GM19025 (cell line): ENCODE data around the gene GGT1.
"Not testable (repeated sequence)": the region's sequence is repeated elsewhere in the genome, so short reads cannot be mapped to it uniquely, and the experiment has no call there.

Experiments used
- ATAC-seq: cut with Tn5 transposase; IDR thresholded peaks from one replicate; pipeline ENCODE4 v1.9.1; 2021; ENCODE audit warnings: mild to moderate bottlenecking, low read depth, moderate library complexity; ENCODE audit not compliant: unreplicated experiment

Gene GGT1

DNA sequence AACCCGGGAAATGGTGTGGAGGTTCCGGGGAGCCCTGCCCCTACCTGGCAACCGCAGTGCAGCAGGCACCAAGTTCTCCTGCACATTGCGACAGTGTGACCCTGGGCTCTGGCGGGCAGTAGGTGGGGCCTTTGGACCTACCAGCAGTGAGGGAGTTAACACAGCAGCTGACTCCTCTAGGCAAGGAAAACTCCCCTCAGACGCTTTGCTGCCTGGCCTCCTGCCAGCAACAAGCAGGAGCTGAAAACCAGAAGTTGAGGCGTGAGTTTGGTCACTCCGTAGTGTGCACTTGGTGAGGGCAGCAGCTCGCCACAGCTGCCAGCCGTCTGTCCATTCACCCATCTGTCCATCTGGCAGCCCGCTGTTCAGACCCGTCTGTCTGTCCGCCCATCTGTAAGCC, 29.6 kb downstream of the GGT1 start:
- ATAC-seq, result not testable (repeated sequence)

DNA sequence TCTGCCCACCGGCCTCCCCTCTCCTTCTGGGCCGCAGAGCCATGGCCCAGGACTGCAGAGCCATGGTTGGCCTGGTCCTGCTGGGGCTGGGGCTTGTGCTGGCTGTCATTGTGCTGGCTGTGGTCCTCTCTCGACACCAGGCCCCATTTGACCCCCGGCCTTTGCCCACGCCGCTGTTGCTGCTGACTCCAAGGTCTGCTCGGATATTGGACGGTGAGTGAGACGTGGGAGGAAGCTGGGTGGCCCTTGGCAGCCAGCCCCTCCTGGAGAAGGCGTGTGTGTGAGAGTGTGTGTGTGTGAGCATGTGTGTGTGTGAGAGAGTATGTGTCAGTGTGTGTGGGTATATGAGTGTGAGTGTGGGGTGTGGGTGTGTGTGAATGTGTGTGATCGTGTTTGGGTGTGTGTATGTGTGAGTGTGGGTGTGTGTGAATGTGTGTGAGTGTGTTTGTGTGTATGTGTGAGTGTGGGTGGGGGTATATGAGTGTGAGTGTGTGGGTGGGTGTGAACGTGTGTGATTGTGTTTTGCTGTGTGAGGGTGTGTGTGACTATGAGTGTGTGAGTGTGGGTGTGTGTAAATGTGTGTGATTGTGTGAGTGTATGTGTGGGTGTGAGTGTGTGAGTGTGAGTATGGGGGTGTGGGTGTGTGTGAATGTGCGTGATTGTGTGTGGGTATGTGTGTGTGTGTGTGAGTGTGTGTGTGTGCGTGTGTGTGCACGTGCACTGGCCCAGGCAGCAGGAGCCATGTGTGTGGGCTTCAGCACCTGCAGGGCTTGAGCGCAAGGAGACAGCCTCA, 30.4 kb downstream of the GGT1 start:
- ATAC-seq, result not testable (repeated sequence)

DNA sequence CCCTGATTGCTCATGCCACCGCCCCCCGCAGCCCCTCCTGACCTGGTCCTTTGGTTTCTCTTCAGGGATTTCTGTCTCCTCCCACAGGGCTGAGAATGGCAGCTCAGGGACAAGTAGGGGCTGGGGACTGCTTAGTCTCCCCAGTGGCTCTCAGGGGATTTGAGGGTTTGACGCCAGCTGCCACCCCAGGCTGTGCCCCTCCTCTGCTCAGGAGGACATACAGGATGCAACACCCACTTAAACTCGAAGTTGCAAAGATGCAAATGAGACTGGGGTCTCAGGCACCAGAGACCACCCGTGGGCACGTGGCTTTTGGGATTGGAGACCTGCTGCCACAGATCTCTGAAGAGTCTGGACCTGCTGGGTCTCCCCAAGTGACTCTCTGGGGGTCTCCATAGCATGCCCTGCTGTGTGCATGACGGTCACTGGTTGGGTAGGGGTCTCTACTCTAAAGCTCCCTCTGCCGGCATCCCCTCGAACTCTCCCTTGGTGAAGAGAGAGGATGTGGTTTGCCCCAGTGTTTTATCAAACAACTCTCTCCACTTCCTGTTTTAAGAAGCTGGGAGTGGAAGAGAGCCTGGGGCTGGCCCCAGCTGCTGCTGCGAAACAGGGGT, 31.9 kb downstream of the GGT1 start:
- ATAC-seq, result not testable (repeated sequence)

- not testable (repeated sequence) for ATAC-seq
Measured at GRCh38 chr22:24636513-24636912, 33.5 kb downstream of the GGT1 start.

GRCh38 chr22:24642307-24642706, 39.3 kb downstream of the GGT1 start:
- ATAC-seq, result not testable (repeated sequence)

DNA sequence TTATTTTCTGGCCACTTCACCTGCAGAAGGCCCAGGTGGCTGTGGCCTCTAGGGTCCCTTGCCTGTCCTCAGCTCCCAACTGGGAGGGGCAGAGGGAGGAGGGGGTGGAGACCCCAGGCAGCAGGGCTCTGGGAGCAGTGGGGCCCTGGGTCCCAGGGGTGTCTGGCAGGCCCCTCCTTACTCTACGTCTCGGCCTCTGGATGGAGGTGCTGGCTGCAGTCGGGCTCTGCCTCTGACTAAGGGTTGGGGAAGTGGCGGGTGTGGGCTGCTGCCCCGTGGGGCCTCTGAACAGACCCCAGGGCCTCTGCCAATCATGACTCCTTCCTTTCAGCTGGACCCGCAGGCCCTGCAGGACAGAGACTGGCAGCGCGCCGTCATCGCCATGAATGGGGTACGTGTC, 41.4 kb downstream of the GGT1 start:
- not testable (repeated sequence) for ATAC-seq

DNA sequence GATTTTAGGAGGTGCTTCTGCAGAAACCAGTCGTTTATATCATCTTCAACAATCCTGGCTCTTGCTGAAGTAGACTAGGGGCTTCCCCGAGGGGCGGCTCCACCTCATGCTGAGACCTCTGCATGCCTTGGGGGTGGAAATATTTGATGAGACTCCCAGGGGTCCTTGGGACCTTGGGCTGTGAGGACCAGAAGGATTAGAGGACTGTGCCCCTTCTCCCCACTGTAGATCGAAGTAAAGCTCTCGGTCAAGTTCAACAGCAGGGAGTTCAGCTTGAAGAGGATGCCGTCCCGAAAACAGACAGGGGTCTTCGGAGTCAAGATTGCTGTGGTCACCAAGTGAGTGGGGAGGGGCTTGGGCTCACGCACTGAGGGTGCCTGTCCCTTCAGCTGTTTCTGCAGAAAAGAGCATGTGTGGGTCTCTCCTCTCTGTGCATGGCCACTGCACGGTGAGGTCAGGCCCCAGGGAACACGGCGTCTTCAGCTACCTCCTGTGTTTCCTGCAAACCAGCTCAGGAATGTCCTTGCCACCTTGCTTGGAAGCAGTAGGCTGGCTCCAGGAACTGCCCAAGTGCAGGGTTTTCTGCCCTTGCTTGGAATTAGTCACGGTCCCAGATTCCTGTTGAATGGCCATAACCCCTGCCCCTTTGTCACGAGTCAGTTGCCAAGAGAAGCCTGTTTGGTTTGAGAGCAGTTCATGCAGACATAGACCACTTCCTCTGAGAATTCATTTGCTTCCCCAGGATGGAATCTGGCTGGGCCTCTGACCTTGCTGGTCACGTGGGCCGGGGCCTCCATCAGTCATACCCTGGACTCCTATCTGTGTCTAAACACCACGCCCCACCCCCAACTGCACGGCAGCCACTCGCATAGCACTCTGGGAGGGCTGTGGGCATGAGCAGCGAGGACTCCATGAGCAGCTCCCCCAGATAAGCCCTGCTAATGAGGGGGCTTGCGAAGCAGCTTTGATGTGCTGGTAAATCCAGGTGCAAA, 42.7 kb downstream of the GGT1 start:
- ATAC-seq, result not testable (repeated sequence)

GRCh38 chr22:24646756-24647155, 43.8 kb downstream of the GGT1 start:
- ATAC-seq, result not testable (repeated sequence)

- not testable (repeated sequence) for ATAC-seq
Measured at GRCh38 chr22:24649371-24649770, 46.4 kb downstream of the GGT1 start.

DNA sequence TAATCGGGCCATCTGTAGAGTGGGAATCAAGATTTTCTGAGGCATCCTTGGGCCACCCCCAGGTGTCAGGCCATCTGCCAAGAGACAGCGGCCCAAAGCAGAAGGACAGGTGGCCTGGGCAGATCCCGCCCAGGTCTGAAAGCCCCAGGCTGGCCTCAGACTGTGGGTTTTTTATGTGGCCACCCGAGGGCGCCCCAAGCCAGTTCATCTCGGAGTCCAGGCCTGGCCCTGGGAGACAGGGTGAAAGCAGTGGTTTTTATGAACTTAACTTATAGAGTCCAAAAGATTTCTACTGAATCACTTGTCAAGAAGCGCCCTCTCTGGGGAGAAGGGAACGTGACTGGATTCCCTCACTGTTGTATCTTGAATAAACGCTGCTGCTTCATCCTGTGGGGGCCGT, 47.9 kb downstream of the GGT1 start:
- not testable (repeated sequence) for ATAC-seq

- not testable (repeated sequence) for ATAC-seq
Measured at GRCh38 chr22:24665395-24665794, 62.4 kb downstream of the GGT1 start.

DNA sequence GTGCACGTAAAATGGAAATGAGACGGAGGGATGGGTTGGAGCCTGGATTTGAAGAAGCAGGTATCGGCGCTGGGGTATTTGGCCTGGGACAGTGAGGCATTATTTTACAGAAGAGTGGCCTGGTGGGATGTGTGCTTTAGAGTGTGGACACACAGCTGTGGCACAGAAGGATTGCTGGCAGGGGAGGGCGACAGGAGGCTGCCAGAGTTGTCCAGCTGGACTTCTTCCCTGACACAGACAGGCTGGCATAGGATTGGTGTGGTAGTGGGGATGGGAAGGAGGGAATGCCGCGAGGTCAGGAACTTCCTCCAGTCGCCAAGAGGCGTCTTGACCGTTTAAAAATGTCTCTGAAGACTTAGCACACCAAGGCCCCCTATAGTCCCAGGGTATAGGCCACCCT, 64.9 kb downstream of the GGT1 start:
- not testable (repeated sequence) for ATAC-seq

DNA sequence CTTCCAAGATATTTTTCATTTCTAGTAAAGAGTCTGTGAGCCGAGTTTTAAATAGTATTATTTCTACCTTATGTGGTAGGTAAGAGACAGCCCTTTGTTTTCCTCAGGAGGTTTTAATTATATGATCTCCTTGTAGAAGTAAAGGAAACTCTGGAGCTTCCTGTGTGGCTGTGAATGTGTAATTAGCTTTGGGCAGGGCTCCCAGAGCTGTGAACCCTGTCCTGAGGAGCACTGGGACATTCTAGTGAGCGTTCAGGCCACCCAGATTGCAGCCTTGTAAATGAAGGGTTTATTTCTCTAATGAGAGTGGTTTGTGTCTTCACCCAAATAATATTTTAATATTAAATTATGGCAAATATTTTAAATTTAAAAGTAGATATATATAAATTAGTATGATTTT, 69.5 kb downstream of the GGT1 start:
- ATAC-seq, result not testable (repeated sequence)
